Epithelial cell of proximal tubule (primary cell): ENCODE results near the gene FCAMR. TPM values are rescaled to one million over a fixed set of nuclear protein-coding genes. Genes with fewer than 3 reads are reported as not detected.

Experiments
- DNase-seq: peaks from one replicate; pipeline ENCODE4 v3.0.0-alpha.2; 2011; ENCODE audit warnings: low read depth
- H3K4me3 ChIP-seq: 2 replicates; pipeline ENCODE4 v1.5.1; 2011; ENCODE audit warnings: low read depth, mild to moderate bottlenecking, low read length
- total RNA-seq: library from RNA; depleted of rRNA; stranded (reverse); fragments of >200 nt; gene quantifications from 2 replicates; pipeline ENCODE4 v1.2.3, GENCODE V29; 2015
- TF ChIP-seq, protein P1 (sequence below): conservative IDR thresholded peaks from 2 replicates; pipeline ENCODE4 v1.5.1; 2012; ENCODE audit warnings: low read depth, mild to moderate bottlenecking, low read length

Gene FCAMR
- total RNA-seq, 1 donor from 2014 or later = 0.29 TPM

GRCh38 chr1:206935491-206936067, 34.7 kb downstream of the FCAMR start:
- no peak for DNase-seq
- TF ChIP-seq, protein P1, sequence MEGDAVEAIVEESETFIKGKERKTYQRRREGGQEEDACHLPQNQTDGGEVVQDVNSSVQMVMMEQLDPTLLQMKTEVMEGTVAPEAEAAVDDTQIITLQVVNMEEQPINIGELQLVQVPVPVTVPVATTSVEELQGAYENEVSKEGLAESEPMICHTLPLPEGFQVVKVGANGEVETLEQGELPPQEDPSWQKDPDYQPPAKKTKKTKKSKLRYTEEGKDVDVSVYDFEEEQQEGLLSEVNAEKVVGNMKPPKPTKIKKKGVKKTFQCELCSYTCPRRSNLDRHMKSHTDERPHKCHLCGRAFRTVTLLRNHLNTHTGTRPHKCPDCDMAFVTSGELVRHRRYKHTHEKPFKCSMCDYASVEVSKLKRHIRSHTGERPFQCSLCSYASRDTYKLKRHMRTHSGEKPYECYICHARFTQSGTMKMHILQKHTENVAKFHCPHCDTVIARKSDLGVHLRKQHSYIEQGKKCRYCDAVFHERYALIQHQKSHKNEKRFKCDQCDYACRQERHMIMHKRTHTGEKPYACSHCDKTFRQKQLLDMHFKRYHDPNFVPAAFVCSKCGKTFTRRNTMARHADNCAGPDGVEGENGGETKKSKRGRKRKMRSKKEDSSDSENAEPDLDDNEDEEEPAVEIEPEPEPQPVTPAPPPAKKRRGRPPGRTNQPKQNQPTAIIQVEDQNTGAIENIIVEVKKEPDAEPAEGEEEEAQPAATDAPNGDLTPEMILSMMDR = peak; percentile 81
- no peak overlapping the region for H3K4me3 ChIP-seq

DNA sequence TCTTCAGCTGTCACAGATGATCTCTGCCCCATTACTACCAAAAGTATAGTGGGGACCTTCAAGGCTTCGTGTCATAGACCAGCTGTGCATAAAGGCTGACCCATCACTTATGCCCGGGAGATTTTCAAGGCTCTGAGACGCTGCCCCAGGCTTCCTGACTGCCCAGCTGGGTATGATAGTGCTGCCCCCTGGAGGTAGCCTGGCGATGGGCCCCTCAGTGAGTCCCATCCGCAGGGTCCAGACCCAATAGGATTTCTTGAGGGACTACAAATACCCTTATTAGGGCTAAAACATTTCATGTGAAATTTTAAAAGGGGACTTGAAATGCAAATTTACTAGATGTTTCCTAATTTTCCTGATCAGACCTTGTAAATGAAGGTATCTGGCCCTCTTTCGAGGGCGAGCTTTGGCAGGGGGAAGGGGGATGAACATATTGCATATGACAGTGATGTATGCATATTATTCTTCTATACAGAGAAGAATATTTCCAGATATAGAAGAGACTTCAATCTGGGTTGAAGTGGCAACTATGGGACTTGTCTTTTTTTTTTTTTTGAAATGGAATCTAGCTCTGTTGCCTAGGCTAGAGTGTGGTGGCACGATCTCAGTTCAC, 36.8 kb downstream of the FCAMR start:
- no peak for DNase-seq
- TF ChIP-seq, protein P1 = peak; percentile 74
- no peak overlapping the region for H3K4me3 ChIP-seq

- TF ChIP-seq, protein P1 = no peak
- no peak for DNase-seq
Measured at GRCh38 chr1:206932177-206932576, 38.1 kb downstream of the FCAMR start.

DNA sequence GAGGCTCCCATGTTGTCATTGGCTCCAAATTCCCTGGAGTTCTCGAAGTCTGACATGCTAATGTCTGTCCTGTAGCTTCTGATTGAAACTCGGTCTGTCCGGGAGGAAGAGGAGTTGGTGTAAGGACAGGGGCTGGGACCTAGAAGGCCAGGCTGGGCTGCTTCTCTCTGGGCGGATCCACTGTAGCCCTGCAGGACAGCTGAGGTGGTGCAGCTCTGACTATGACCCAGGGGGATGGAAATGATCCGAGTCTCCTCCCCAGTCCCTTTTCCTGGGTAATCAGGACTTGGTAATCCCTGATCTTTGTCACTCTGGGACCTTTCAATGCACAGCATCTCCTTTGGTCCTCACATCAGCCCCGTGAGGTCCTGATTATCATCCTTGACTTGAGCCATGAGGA, 38.6 kb downstream of the FCAMR start:
- TF ChIP-seq, protein P1 = no peak
- no peak overlapping the region for H3K4me3 ChIP-seq
- DNase-seq = no peak

More at GRCh38 chr1:206932177-206932576, 38.1 kb downstream of the FCAMR start:
- no peak overlapping the region for H3K4me3 ChIP-seq

DNA sequence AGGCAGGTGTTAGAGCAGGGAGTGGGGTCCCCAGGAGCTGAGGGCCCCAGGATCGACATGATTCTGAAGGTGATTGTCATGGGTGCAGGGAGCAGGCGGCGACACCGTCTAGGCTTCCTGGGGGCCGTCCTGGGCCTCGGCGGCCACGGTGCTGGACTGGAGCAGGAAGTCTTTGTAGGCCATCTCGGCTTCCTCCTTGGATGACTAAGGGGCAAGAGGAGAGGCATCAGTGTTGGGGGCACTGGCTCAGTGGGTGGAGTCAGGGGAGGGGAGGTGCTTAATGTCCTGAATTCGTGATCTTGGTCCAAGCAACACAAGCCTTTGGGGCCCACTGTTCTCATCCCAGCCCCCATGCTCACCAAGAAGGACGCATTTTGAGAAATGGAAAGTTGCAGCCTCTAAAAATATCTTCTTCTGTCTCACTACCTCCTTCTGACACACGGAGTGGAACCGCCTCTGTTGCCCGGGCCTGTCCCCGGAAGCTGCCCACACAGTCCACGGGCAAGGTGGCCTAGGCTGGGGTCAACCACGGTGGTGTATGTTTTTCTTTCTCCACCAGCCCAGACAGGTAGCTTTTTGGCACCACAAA, 40.0 kb downstream of the FCAMR start:
- DNase-seq = no peak
- TF ChIP-seq, protein P1 = no peak
- no peak overlapping the region for H3K4me3 ChIP-seq

- no peak overlapping the region for H3K4me3 ChIP-seq
- DNase-seq = no peak
- TF ChIP-seq, protein P1 = no peak
Measured at GRCh38 chr1:206929524-206929923, 40.7 kb downstream of the FCAMR start.

- TF ChIP-seq, protein P1 = no peak
- H3K4me3 ChIP-seq = no peak overlapping the region
- DNase-seq = no peak
Measured at GRCh38 chr1:206926286-206926685, 44.0 kb downstream of the FCAMR start.
